ENCODE results near the gene TSEN2. TPM values are rescaled to one million over a fixed set of nuclear protein-coding genes. Genes with fewer than 3 reads are reported as not detected.

TSEN2 gene
- total and polyA plus RNA-seq, 9 of the 15 experiments (the other 6 are each of a cell fraction or from before 2014, with no cell fraction given) = 38.5 to 76.3 (median 46.6) TPM

- Histone ChIP-seq H3K4me1 (replicated peaks in 1 of 2; ENCODE audit: control insufficient read depth in 2 of 2, insufficient read depth in 2 of 2, low read length in 2 of 2) (0 out of 5 replicates have a peak, but pooled peaks cover 0 to 3% of the 10 kb centered on the region in 2 experiments), H3K27me3 (ENCODE audit: control insufficient read depth in 2 of 2, insufficient read depth in 2 of 2, low read length in 2 of 2) (peaks cover 62 to 74% of the 10 kb centered on the region in 2 experiments), H3K4me3 (no peak overlapping the region), H4K20me1 (replicated peaks; ENCODE audit: control insufficient read depth, insufficient read depth, low read length) (no peaks in the 10 kb centered on the region), H3K4me2 (ENCODE audit: insufficient read depth, low read length) (no peak overlapping the region), H2AFZ (ENCODE audit: low read depth, low read length) (no peak overlapping the region), H3K36me3 (ENCODE audit: control insufficient read depth, insufficient read depth, low read length) (no peaks in the 10 kb centered on the region), H3K9me1 (ENCODE audit: control insufficient read depth, insufficient read depth, low read length) (no peaks in the 10 kb centered on the region), H3K9ac (ENCODE audit: insufficient read depth in 1 of 2, low read depth in 2 of 2, low read length in 2 of 2) (no peak overlapping the region), H3K9me3 (replicated peaks; ENCODE audit: control insufficient read depth, insufficient read depth, low read depth, low read length) (no peaks in the 10 kb centered on the region), H3K79me2 (ENCODE audit: control insufficient read depth, insufficient read depth, low read length) (no peaks in the 10 kb centered on the region), H3K27ac (ENCODE audit: extremely low read depth, low read depth, low read length) (no peak overlapping the region)
- in situ Hi-C loops (cut with MboI) (no loop called here), intact Hi-C loops (cut with micrococcal nuclease) (no loop called here)
- WGBS (ENCODE audit: insufficient coverage, low coverage, missing lambda C conversion rate) = 3% methylated on average over 4 of the region's 4 CpGs
- ATAC-seq = no peak
- CTCF ChIA-PET (ENCODE audit: low intra/inter-chr PET ratio) = no interaction called here
- BruUV-seq (replicated peaks) = no TSS peak
- no peak for DNase-seq (ENCODE audit: extremely low read depth in 1 of 4, low spot score in 3 of 4)
- POLR2A ChIA-PET = interaction anchor here (0.6 to 1.7 kb wide), 3 partner anchors 14 to 1068 kb away, joined by 3 to 7 read pairs (median 3); no protein-coding TSS in a partner anchor
- no peak for FAIRE-seq
- TF ChIP-seq TCF3 (CRISPR knock-in tag; IDR thresholded peaks at IDR 0.05) (no peak), XRCC3 (IDR thresholded peaks at IDR 0.05) (no peak), TCF7L2 (IDR thresholded peaks at IDR 0.05; ENCODE audit: low read depth, low read length) (no peak), HOMEZ (CRISPR knock-in tag; IDR thresholded peaks at IDR 0.05) (no peak), RAD51 (IDR thresholded peaks at IDR 0.05; ENCODE audit: borderline replicate concordance, low read depth) (no peak), BDP1 (IDR thresholded peaks at IDR 0.05; ENCODE audit: insufficient read depth, insufficient read length) (no peak), BRF2 (IDR thresholded peaks at IDR 0.05; ENCODE audit: borderline replicate concordance, insufficient read depth, insufficient read length) (no peak), ZNF165 (CRISPR knock-in tag; IDR thresholded peaks at IDR 0.05; ENCODE audit: borderline replicate concordance) (no peak), ZNF354B (CRISPR knock-in tag; IDR thresholded peaks at IDR 0.05) (no peak)
- TF ChIP-seq, protein P1, sequence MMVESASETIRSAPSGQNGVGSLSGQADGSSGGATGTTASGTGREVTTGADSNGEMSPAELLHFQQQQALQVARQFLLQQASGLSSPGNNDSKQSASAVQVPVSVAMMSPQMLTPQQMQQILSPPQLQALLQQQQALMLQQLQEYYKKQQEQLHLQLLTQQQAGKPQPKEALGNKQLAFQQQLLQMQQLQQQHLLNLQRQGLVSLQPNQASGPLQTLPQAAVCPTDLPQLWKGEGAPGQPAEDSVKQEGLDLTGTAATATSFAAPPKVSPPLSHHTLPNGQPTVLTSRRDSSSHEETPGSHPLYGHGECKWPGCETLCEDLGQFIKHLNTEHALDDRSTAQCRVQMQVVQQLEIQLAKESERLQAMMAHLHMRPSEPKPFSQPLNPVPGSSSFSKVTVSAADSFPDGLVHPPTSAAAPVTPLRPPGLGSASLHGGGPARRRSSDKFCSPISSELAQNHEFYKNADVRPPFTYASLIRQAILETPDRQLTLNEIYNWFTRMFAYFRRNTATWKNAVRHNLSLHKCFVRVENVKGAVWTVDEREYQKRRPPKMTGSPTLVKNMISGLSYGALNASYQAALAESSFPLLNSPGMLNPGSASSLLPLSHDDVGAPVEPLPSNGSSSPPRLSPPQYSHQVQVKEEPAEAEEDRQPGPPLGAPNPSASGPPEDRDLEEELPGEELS (CRISPR knock-in tag; IDR thresholded peaks at IDR 0.05; ENCODE audit: borderline replicate concordance) = no peak
- TF ChIP-seq, protein P2, sequence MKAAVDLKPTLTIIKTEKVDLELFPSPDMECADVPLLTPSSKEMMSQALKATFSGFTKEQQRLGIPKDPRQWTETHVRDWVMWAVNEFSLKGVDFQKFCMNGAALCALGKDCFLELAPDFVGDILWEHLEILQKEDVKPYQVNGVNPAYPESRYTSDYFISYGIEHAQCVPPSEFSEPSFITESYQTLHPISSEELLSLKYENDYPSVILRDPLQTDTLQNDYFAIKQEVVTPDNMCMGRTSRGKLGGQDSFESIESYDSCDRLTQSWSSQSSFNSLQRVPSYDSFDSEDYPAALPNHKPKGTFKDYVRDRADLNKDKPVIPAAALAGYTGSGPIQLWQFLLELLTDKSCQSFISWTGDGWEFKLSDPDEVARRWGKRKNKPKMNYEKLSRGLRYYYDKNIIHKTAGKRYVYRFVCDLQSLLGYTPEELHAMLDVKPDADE (conservative IDR thresholded peaks at IDR 0.05; ENCODE audit: control insufficient read depth, low read depth, low read length) = no peak
- TF ChIP-seq, protein P3, sequence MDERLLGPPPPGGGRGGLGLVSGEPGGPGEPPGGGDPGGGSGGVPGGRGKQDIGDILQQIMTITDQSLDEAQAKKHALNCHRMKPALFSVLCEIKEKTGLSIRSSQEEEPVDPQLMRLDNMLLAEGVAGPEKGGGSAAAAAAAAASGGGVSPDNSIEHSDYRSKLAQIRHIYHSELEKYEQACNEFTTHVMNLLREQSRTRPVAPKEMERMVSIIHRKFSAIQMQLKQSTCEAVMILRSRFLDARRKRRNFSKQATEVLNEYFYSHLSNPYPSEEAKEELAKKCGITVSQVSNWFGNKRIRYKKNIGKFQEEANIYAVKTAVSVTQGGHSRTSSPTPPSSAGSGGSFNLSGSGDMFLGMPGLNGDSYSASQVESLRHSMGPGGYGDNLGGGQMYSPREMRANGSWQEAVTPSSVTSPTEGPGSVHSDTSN (CRISPR knock-in tag; IDR thresholded peaks at IDR 0.05; ENCODE audit: low read depth) = no peak
- TF ChIP-seq, protein P3 (tag; conservative IDR thresholded peaks at IDR 0.05; ENCODE audit: low read depth) = no peak
Measured at GRCh38 chr3:12465836-12466225, 18.4 kb upstream of the TSEN2 start.

All from K562 (cell line).